ENCODE measurements around the gene NPFFR2. TPM values are rescaled to one million over a fixed set of nuclear protein-coding genes. Genes with fewer than 3 reads are reported as not detected.

The NPFFR2 gene
- total RNA-seq, result 6.1 and 9.0 TPM in 2 replicates

DNA sequence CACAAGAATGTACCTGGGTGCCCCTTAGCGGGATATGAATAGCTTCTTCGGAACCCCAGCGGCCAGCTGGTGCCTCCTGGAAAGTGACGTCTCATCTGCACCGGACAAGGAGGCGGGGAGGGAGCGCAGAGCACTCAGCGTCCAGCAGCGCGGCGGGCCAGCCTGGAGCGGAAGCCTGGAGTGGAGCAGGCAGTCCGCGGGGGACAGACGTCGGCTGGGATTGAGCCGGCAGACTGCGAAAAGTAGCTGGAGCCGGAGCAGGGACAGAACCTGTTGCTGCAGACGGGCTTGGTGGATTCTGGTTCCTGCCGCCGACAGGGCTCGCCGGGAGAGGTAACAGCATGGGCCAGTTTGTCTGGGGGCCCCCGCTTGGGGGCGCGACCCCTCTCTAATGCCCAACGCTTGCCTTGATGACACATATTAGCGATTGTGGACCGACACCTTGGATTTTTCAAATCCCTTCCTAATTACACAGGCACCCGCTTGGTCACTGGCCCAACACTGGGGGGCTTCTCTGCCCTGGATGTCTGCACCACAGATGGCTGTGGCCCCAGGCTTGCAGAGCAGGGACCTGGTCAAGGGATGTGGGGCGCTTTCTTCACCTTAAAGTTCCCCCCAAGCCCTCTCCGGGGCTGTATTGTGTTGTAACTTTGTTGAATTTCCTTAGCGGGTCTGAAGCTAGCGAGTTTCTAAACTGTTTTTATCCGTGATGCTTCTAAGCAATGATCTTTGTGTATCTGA is at the start of gene NPFFR2:
Gene NPFFR2, plus strand, starts transcription at position 133 of the 741 bp plus-strand sequence. CDS start 96,592 bp downstream, outside the sequence.

Other genes starting within 250 kb of the NPFFR2 start
- gene GC, start 247.9 kb upstream of the NPFFR2 start, total RNA-seq, result not detected in 2 replicates